HepG2 (cell line): ENCODE results near the gene FANCG. TPM values are rescaled to one million over a fixed set of nuclear protein-coding genes. Genes with fewer than 3 reads are reported as not detected.
A peak's percentile ranks its signal among the peaks of the same experiment; 100 is the strongest.

Experiments
- ATF7 ChIP-seq, 2 experiments: fragments of 450-650 bp in 1 of 2; sonication (generic) in 1 of 2; formaldehyde crosslinking in 1 of 2; IDR thresholded peaks; 2 replicates each; pipeline versions ENCODE4 v1.4.0 to v1.6.1; 2016 to 2020; ENCODE audit warnings: antibody characterized with exemption in 1 of 2, mild to moderate bottlenecking in 1 of 2, missing genetic modification reagents in 1 of 2
- CHD2 ChIP-seq: IDR thresholded peaks from 2 replicates; pipeline ENCODE4 v1.6.1; 2011; ENCODE audit warnings: low read depth, low read length, improper control_type of control experiment
- CREB1 ChIP-seq, 2 experiments: fragments of 450-650 bp in 1 of 2; IDR thresholded peaks; 2 replicates each; pipeline ENCODE4 v1.6.1; 2016 to 2017; ENCODE audit warnings: control low read depth in 1 of 2, mild to moderate bottlenecking in 1 of 2, missing compliant biosample characterization in 1 of 2, missing genetic modification characterization in 1 of 2
- FOXJ3 ChIP-seq: sonication (generic); formaldehyde crosslinking; IDR thresholded peaks from 2 replicates; pipeline ENCODE4 v1.4.0; 2020; ENCODE audit warnings: missing genetic modification reagents, mild to moderate bottlenecking, borderline replicate concordance
- HDAC2 ChIP-seq: sonication (generic); formaldehyde crosslinking; IDR thresholded peaks from 2 replicates; pipeline ENCODE4 v1.4.0; 2020; ENCODE audit warnings: missing genetic modification reagents
- HIC2 ChIP-seq: sonication (generic); formaldehyde crosslinking; IDR thresholded peaks from 2 replicates; pipeline ENCODE4 v1.9.0; 2022; ENCODE audit warnings: low read depth, missing genetic modification reagents
- PHF21A ChIP-seq: sonication (generic); formaldehyde crosslinking; IDR thresholded peaks from 2 replicates; pipeline ENCODE4 v1.5.0; 2020; ENCODE audit warnings: mild to moderate bottlenecking, missing genetic modification reagents
- RBFOX2 ChIP-seq: fragments of 200-400 bp; formaldehyde crosslinking; IDR thresholded peaks from 2 replicates; pipeline ENCODE4 v1.6.1; 2017; ENCODE audit warnings: low read depth, mild to moderate bottlenecking, low read length
- RBM22 ChIP-seq: fragments of 200-400 bp; formaldehyde crosslinking; optimal IDR thresholded peaks from 2 replicates; pipeline ENCODE3; 2017; ENCODE audit warnings: mild to moderate bottlenecking, low read length, moderate library complexity
- SRF ChIP-seq: IDR thresholded peaks from 2 replicates; pipeline ENCODE4 v1.6.1; 2011; ENCODE audit warnings: mild to moderate bottlenecking, low read depth, low read length, moderate library complexity
- ZNF232 ChIP-seq: sonication (generic); formaldehyde crosslinking; IDR thresholded peaks from 2 replicates; pipeline ENCODE4 v1.4.0; 2020; ENCODE audit warnings: missing genetic modification reagents, borderline replicate concordance
- ZNF333 ChIP-seq: sonication (generic); formaldehyde crosslinking; IDR thresholded peaks from 2 replicates; pipeline ENCODE4 v1.4.0; 2020; ENCODE audit warnings: mild to moderate bottlenecking, missing genetic modification reagents, borderline replicate concordance
- ZNF337 ChIP-seq: sonication (generic); formaldehyde crosslinking; IDR thresholded peaks from 2 replicates; pipeline ENCODE4 v1.5.1; 2020; ENCODE audit warnings: missing genetic modification reagents, low read depth, mild to moderate bottlenecking, borderline replicate concordance
- ZNF343 ChIP-seq: sonication (generic); formaldehyde crosslinking; IDR thresholded peaks from 2 replicates; pipeline ENCODE4 v1.4.0; 2020; ENCODE audit warnings: mild to moderate bottlenecking, missing genetic modification reagents
- ZNF451 ChIP-seq: sonication (generic); formaldehyde crosslinking; IDR thresholded peaks from 2 replicates; pipeline ENCODE4 v1.5.0; 2020; ENCODE audit warnings: mild to moderate bottlenecking, missing genetic modification reagents
- ZNF567 ChIP-seq: sonication (generic); formaldehyde crosslinking; IDR thresholded peaks from 2 replicates; pipeline ENCODE4 v1.8.1; 2023; ENCODE audit warnings: mild to moderate bottlenecking, missing genetic modification reagents, borderline replicate concordance
- ZNF7 ChIP-seq: IDR thresholded peaks from 2 replicates; pipeline ENCODE4 v1.6.1; 2016; ENCODE audit warnings: missing biosample characterization, missing genetic modification reagents
- polyA plus RNA-seq, 8 experiments: library from polyadenylated mRNA; depleted of rRNA in 3 of 8; stranded (reverse) in 7 of 8; unstranded in 1 of 8; fragments of >200 nt; fragmentation: Illumina TruSeq in 4 of 8; extraction: Trizol in 4 of 8; gene quantifications; 2 replicates each; pipeline versions ENCODE4 v1.2.1 to v1.2.3, GENCODE V29; 2011 to 2016; ENCODE audit warnings: low read depth in 4 of 8, missing spikeins in 1 of 8, mixed read lengths in 1 of 8; ENCODE audit not compliant: insufficient read depth in 1 of 8
- total RNA-seq, 5 experiments: library from RNA; depleted of rRNA; stranded (reverse); fragments of >200 nt; fragmentation: Illumina TruSeq; extraction: Trizol; gene quantifications; 2 replicates each; pipeline ENCODE4 v1.2.3, GENCODE V29; 2016; ENCODE audit warnings: low read depth in 1 of 5
- TF ChIP-seq, protein P1 (sequence below): IDR thresholded peaks from 2 replicates; pipeline ENCODE4 v1.6.1; 2016; ENCODE audit warnings: low read depth, borderline replicate concordance
- TF ChIP-seq, protein P2 (sequence below): sonication (generic); formaldehyde crosslinking; IDR thresholded peaks from 2 replicates; pipeline ENCODE4 v1.4.0; 2020; ENCODE audit warnings: missing genetic modification reagents, borderline replicate concordance
- TF ChIP-seq, protein P3 (sequence below): IDR thresholded peaks from 2 replicates; pipeline ENCODE4 v1.6.1; 2016; ENCODE audit warnings: missing biosample characterization, missing genetic modification reagents, low read depth

FANCG gene
- total and polyA plus RNA-seq, 2 of the 13 experiments (the other 11 are each of a cell fraction or from before 2014, with no cell fraction given), result 14.4 to 45.1 TPM

GRCh38 chr9:35072461-35073278 lies 7.1 kb downstream of the FANCG start, which contains the start of gene VCP (continued):
- TF ChIP-seq, protein P1, sequence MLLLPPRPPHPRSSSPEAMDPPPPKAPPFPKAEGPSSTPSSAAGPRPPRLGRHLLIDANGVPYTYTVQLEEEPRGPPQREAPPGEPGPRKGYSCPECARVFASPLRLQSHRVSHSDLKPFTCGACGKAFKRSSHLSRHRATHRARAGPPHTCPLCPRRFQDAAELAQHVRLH (CRISPR knock-in tag), result 0 out of 2 replicates have a peak, but pooled peaks have one; percentile 6
- no peak; the same call in 1 of the 2 replicates for TF ChIP-seq ZNF567
- peak; percentile 96 for TF ChIP-seq CREB1 (IDR thresholded peaks at IDR 0.05)
- peak; percentile 96 for TF ChIP-seq CREB1 (CRISPR knock-in tag; IDR thresholded peaks at IDR 0.05)
- TF ChIP-seq, protein P2, sequence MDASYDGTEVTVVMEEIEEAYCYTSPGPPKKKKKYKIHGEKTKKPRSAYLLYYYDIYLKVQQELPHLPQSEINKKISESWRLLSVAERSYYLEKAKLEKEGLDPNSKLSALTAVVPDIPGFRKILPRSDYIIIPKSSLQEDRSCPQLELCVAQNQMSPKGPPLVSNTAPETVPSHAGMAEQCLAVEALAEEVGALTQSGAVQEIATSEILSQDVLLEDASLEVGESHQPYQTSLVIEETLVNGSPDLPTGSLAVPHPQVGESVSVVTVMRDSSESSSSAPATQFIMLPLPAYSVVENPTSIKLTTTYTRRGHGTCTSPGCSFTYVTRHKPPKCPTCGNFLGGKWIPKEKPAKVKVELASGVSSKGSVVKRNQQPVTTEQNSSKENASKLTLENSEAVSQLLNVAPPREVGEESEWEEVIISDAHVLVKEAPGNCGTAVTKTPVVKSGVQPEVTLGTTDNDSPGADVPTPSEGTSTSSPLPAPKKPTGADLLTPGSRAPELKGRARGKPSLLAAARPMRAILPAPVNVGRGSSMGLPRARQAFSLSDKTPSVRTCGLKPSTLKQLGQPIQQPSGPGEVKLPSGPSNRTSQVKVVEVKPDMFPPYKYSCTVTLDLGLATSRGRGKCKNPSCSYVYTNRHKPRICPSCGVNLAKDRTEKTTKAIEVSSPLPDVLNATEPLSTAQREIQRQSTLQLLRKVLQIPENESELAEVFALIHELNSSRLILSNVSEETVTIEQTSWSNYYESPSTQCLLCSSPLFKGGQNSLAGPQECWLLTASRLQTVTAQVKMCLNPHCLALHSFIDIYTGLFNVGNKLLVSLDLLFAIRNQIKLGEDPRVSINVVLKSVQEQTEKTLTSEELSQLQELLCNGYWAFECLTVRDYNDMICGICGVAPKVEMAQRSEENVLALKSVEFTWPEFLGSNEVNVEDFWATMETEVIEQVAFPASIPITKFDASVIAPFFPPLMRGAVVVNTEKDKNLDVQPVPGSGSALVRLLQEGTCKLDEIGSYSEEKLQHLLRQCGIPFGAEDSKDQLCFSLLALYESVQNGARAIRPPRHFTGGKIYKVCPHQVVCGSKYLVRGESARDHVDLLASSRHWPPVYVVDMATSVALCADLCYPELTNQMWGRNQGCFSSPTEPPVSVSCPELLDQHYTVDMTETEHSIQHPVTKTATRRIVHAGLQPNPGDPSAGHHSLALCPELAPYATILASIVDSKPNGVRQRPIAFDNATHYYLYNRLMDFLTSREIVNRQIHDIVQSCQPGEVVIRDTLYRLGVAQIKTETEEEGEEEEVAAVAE (CRISPR knock-in tag), result peak; percentile 99
- 0 out of 2 replicates have a peak, but pooled peaks have one; percentile 38 for TF ChIP-seq ZNF337
- no peak for TF ChIP-seq SRF
- peak; percentile 95 for TF ChIP-seq PHF21A
- TF ChIP-seq ZNF7 (CRISPR knock-in tag), result no peak
- TF ChIP-seq ZNF232 (CRISPR knock-in tag), result peak; percentile 67; the same call in 1 of the 2 replicates
- TF ChIP-seq RBFOX2, result peak; percentile 86
- TF ChIP-seq ZNF451, result 0 out of 2 replicates have a peak, but pooled peaks have one; percentile 18
- TF ChIP-seq, protein P3, sequence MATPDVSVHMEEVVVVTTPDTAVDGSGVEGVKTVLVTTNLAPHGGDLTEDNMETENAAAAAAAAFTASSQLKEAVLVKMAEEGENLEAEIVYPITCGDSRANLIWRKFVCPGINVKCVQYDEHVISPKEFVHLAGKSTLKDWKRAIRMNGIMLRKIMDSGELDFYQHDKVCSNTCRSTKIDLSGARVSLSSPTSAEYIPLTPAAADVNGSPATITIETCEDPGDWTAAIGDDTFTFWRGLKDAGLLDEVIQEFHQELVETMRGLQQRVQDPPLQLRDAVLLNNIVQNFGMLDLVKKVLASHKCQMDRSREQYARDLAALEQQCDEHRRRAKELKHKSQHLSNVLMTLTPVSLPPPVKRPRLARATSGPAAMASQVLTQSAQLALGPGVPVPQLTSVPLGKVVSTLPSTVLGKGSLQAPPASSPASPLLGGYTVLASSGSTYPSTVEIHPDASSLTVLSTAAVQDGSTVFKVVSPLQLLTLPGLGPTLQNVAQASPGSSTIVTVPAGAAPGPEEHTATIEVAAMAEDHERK (CRISPR knock-in tag), result 0 out of 2 replicates have a peak, but pooled peaks have one; percentile 45
- no peak for TF ChIP-seq ATF7 (IDR thresholded peaks at IDR 0.05)
- no peak for TF ChIP-seq ATF7 (CRISPR knock-in tag; IDR thresholded peaks at IDR 0.05)
- no peak for TF ChIP-seq FOXJ3
- peak; percentile 54; the same call in 1 of the 2 replicates for TF ChIP-seq CHD2
- no peak; the same call in 1 of the 2 replicates for TF ChIP-seq HIC2 (CRISPR knock-in tag)
- no peak for TF ChIP-seq ZNF343 (CRISPR knock-in tag)
- TF ChIP-seq ZNF333 (CRISPR knock-in tag), result no peak; the same call in 1 of the 2 replicates
- TF ChIP-seq RBM22, result peak; percentile 35
- TF ChIP-seq HDAC2, result peak; percentile 15; the same call in 1 of the 2 replicates
